SK-N-SH (cell line): Measurements from ENCODE around the gene OXA1L. TPM values are rescaled to one million over a fixed set of nuclear protein-coding genes. Genes with fewer than 3 reads are reported as not detected.

ENCODE experiments used
- CTCF ChIA-PET: fragments of 300-600, 350-600 bp; formaldehyde crosslinking; extraction: SDS; loops from one replicate; lab custom pipeline; 2021; lab: Yijun Ruan, JAX
- POLR2A ChIA-PET: fragments of 350-600 bp; sonication (Branson Sonifier 250); formaldehyde crosslinking; extraction: SDS; loops from one replicate; lab custom pipeline; 2020; ENCODE audit warnings: antibody characterized with exemption, inconsistent platforms; lab: Yijun Ruan, JAX
- DNase-seq: peaks from one replicate; pipeline ENCODE4 v3.0.0; 2012
- H2AFZ ChIP-seq: fragments of 200-600 bp; sonication (generic); 2 replicates; pipeline ENCODE4 v1.8.1; 2016; ENCODE audit warnings: antibody characterized with exemption, mild to moderate bottlenecking, low read depth
- H3F3A ChIP-seq: fragments of 200-600 bp; sonication (generic); replicated peaks from 2 replicates; pipeline ENCODE3; 2016; ENCODE audit warnings: antibody characterized with exemption, mild to moderate bottlenecking; ENCODE audit not compliant: insufficient read depth
- H3K27ac ChIP-seq, 2 experiments: fragments of 200-500 bp in 1 of 2; fragments of 200-600 bp in 1 of 2; sonication (Bioruptor generic) in 1 of 2; sonication (generic), shearing (Covaris generic) in 1 of 2; 2 replicates each; pipeline versions ENCODE4 v1.5.1 to v1.6.1; 2014 to 2016; ENCODE audit warnings: low read depth in 2 of 2, inconsistent platforms in 1 of 2, low read length in 1 of 2, mild to moderate bottlenecking in 1 of 2, mixed read lengths in 1 of 2
- H3K27me3 ChIP-seq: fragments of 200-600 bp; sonication (generic), shearing (Covaris generic); 2 replicates; pipeline ENCODE4 v1.6.1; 2016; ENCODE audit warnings: mixed run types; ENCODE audit not compliant: insufficient read depth
- H3K36me3 ChIP-seq, 2 experiments: fragments of 200-500 bp in 1 of 2; fragments of 200-600 bp in 1 of 2; sonication (Bioruptor generic) in 1 of 2; sonication (generic) in 1 of 2; replicated peaks in 1 of 2; 2 replicates each; pipeline versions ENCODE3 to v1.5.1; 2014 to 2016; ENCODE audit warnings: low read length in 1 of 2, mild to moderate bottlenecking in 1 of 2; ENCODE audit not compliant: insufficient read depth in 2 of 2, control insufficient read depth in 1 of 2
- H3K4me1 ChIP-seq, 2 experiments: fragments of 200-500 bp in 1 of 2; fragments of 200-600 bp in 1 of 2; sonication (Bioruptor generic) in 1 of 2; sonication (generic), shearing (Covaris generic) in 1 of 2; 2 replicates each; pipeline versions ENCODE4 v1.5.1 to v1.6.1; 2014 to 2016; ENCODE audit warnings: low read depth in 1 of 2, low read length in 1 of 2, mixed run types in 1 of 2; ENCODE audit not compliant: insufficient read depth in 2 of 2, control insufficient read depth in 1 of 2
- H3K4me2 ChIP-seq: fragments of 200-600 bp; sonication (generic), shearing (Covaris generic); 2 replicates; pipeline ENCODE4 v1.6.1; 2017; ENCODE audit warnings: mixed run types
- H3K4me3 ChIP-seq, 2 experiments: fragments of 200-500 bp in 1 of 2; fragments of 200-600 bp in 1 of 2; sonication (Bioruptor generic) in 1 of 2; sonication (generic), shearing (Covaris generic) in 1 of 2; 2 replicates each; pipeline versions ENCODE4 v1.5.1 to v1.8.1; 2014 to 2016; ENCODE audit warnings: low read depth in 2 of 2, inconsistent platforms in 1 of 2, low read length in 1 of 2, mild to moderate bottlenecking in 1 of 2, mixed read lengths in 1 of 2, moderate library complexity in 1 of 2
- H3K79me2 ChIP-seq: fragments of 200-600 bp; sonication (generic); 2 replicates; pipeline ENCODE4 v1.8.1; 2017; ENCODE audit warnings: mild to moderate bottlenecking; ENCODE audit not compliant: insufficient read depth
- H3K9ac ChIP-seq: fragments of 200-600 bp; sonication (generic); 2 replicates; pipeline ENCODE4 v1.6.1; 2017; ENCODE audit warnings: mixed run types
- H3K9me2 ChIP-seq: fragments of 200-600 bp; sonication (generic); 2 replicates; pipeline ENCODE4 v1.6.1; 2017; ENCODE audit warnings: mixed run types
- H3K9me3 ChIP-seq: fragments of 200-600 bp; sonication (generic); 2 replicates; pipeline ENCODE4 v1.6.1; 2017; ENCODE audit warnings: mixed run types, mild to moderate bottlenecking, moderate library complexity
- H4K20me1 ChIP-seq: fragments of 200-600 bp; sonication (generic); 2 replicates; pipeline ENCODE4 v1.6.1; 2017; ENCODE audit warnings: mild to moderate bottlenecking, mixed run types; ENCODE audit not compliant: insufficient read depth
- EP300 ChIP-seq, 2 experiments: IDR thresholded peaks; 2 replicates each; pipeline versions ENCODE4 v1.4.0 to v1.6.1; 2012; ENCODE audit warnings: borderline replicate concordance in 1 of 2, low read depth in 1 of 2, low read length in 1 of 2
- EZH2phosphoT487 ChIP-seq: fragments of 200-600 bp; sonication (generic); IDR thresholded peaks from 2 replicates; pipeline ENCODE4 v1.6.1; 2017; ENCODE audit warnings: low read depth, mixed run types, mild to moderate bottlenecking, antibody characterized with exemption, moderate library complexity, borderline replicate concordance
- FOXM1 ChIP-seq: IDR thresholded peaks from 2 replicates; pipeline ENCODE4 v1.4.0; 2012; ENCODE audit warnings: low read depth, mild to moderate bottlenecking
- MEF2A ChIP-seq: IDR thresholded peaks from 2 replicates; pipeline ENCODE4 v1.4.0; 2012; ENCODE audit warnings: low read depth, borderline replicate concordance
- NFIC ChIP-seq: IDR thresholded peaks from 2 replicates; pipeline ENCODE4 v1.4.0; 2012; ENCODE audit warnings: borderline replicate concordance
- RFX5 ChIP-seq: IDR thresholded peaks from 2 replicates; pipeline ENCODE4 v1.6.1; 2012; ENCODE audit warnings: mild to moderate bottlenecking, improper control_type of control experiment, low read length
- RXRA ChIP-seq: IDR thresholded peaks from 2 replicates; pipeline ENCODE4 v1.4.0; 2012; ENCODE audit warnings: low read depth, mild to moderate bottlenecking, borderline replicate concordance
- WGBS: methylation state at CpG from one replicate; pipeline ENCODE4 v1.1.6; 2017; ENCODE audit warnings: low lambda C conversion rate; 5-methylcytosine and 5-hydroxymethylcytosine counted together
- polyA plus RNA-seq, 3 experiments: library from polyadenylated mRNA; depleted of rRNA; stranded (reverse); fragments of >200 nt; gene quantifications; 2 replicates each; pipeline ENCODE4 v1.2.3, GENCODE V29; 2012
- TF ChIP-seq, protein P1 (sequence below): fragments of 150-350 bp; IDR thresholded peaks from 2 replicates; pipeline ENCODE4 v1.6.1; 2016; ENCODE audit warnings: mild to moderate bottlenecking, low read depth, low read length
- TF ChIP-seq, protein P2 (sequence below): IDR thresholded peaks from 2 replicates; pipeline ENCODE4 v1.4.0; 2012; ENCODE audit warnings: low read depth

OXA1L gene
- polyA plus RNA-seq, 1 of the 3 experiments (the other 2 are of a cell fraction), result 119 TPM

DNA sequence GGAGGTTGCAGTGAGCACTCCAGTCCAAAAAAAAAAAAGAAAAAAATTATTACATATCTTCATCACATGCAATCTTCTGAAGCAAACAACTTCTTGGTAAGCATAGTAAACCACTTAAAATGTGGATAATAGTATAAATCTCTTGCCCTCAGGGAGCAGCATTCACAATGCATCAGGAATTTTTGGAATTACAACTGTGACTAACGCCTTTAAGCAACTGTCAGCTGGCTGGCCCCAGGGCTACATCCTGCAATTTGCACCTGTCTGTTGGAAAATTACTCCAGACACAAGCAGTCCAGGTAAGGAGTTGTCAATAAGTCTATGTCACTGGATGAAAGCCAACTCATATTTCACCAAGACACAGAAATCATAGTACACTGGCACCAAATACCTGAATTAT, 54.2 kb downstream of the OXA1L start:
- H3K9ac ChIP-seq, result no peak overlapping the region

DNA sequence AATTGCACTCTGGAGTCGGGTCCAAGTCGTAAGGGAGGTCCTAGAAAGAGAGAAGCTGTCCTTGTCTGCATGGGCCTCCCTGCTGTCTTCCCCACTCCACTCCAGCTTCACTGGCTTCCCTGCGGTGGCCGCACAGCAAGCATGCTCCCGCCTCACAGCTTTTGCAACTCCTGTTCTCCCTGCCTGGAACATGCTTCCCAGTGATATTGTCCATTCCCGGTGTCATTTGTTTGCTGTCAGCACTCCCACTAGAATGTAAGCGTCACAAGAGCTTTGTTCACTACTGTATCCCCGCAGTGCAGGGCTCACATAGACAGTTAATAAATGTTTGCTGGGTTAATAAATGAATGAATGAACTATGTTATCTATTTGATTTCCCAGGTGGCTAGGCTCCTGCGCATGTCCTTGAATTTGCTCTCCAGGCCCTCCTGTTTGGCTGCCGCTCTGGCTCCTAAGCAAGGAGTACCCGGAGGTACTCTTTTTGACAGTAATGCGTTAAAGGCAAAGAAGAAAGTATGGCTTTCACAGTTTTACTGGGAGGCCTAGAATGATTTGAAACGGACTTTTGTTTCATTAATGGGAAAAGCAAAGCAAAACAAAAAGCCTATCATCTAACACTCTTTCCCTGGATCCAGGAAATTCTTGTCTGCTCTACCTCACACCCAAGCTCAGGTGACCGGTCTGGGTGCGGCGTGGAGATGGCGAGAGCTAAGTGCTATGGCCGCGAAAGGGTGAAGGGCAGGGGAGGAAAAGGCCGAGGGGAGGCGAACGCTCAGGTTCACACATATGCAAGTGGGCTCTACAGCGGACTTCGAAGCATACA, 54.9 kb downstream of the OXA1L start:
- no peaks in the 10 kb centered on the region for H4K20me1 ChIP-seq
- H3K79me2 ChIP-seq, result no peaks in the 10 kb centered on the region
- peaks cover 8 to 13% of the 10 kb centered on the region in 2 experiments; a peak in 2 of 4 replicates for H3K4me1 ChIP-seq
- ChIA-PET POLR2A (interaction anchor here (0.5 kb wide), 1 partner anchor 239 kb away, joined by 4 read pairs; no protein-coding TSS in a partner anchor), CTCF (interaction anchor here (1.0 to 19.1 kb wide), 12 partner anchors 33 to 432 kb away, joined by 3 to 472 read pairs (median 6); partner anchors contain the start of genes LRP10, PRMT5 and RBM23)
- H3K9ac ChIP-seq, result no peak overlapping the region
- no peak for TF ChIP-seq EZH2phosphoT487
- no peaks in the 10 kb centered on the region for H3F3A ChIP-seq
- H3K4me2 ChIP-seq, result no peak overlapping the region
- no peak overlapping the region for H2AFZ ChIP-seq
- no peaks in the 10 kb centered on the region for H3K27me3 ChIP-seq
- H3K36me3 ChIP-seq, result no peaks in the 10 kb centered on the region
- DNase-seq, result no peak
- no peak overlapping the region for H3K27ac ChIP-seq
- 83% methylated on average over 20 of the region's 24 CpGs for WGBS
- no peaks in the 10 kb centered on the region for H3K9me3 ChIP-seq
- no peak overlapping the region for H3K4me3 ChIP-seq
- no peaks in the 10 kb centered on the region for H3K9me2 ChIP-seq

More for the DNA sequence above, 54.2 kb downstream of the OXA1L start:
- H3F3A ChIP-seq, result no peaks in the 10 kb centered on the region
- no peak for DNase-seq
- WGBS, result 62% methylated on average over 1 of the region's 1 CpG
- ChIA-PET POLR2A (no interaction called here), CTCF (interaction anchor here (1.1 to 19.1 kb wide), 4 partner anchors 34 to 250 kb away, joined by 3 to 472 read pairs (median 10); no protein-coding TSS in a partner anchor)
- H3K79me2 ChIP-seq, result no peaks in the 10 kb centered on the region
- H3K4me3 ChIP-seq, result no peak overlapping the region
- H3K4me1 ChIP-seq, result peaks cover 8 to 13% of the 10 kb centered on the region in 2 experiments; a peak in 2 of 4 replicates
- no peak overlapping the region for H2AFZ ChIP-seq
- H3K36me3 ChIP-seq, result no peaks in the 10 kb centered on the region
- no peak overlapping the region for H3K4me2 ChIP-seq
- H3K27ac ChIP-seq, result no peak overlapping the region
- H3K9me3 ChIP-seq, result no peaks in the 10 kb centered on the region
- no peaks in the 10 kb centered on the region for H4K20me1 ChIP-seq
- TF ChIP-seq RFX5, result no peak
- TF ChIP-seq EZH2phosphoT487, result no peak
- TF ChIP-seq FOXM1, result no peak
- TF ChIP-seq, protein P1, sequence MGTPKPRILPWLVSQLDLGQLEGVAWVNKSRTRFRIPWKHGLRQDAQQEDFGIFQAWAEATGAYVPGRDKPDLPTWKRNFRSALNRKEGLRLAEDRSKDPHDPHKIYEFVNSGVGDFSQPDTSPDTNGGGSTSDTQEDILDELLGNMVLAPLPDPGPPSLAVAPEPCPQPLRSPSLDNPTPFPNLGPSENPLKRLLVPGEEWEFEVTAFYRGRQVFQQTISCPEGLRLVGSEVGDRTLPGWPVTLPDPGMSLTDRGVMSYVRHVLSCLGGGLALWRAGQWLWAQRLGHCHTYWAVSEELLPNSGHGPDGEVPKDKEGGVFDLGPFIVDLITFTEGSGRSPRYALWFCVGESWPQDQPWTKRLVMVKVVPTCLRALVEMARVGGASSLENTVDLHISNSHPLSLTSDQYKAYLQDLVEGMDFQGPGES, result no peak
- no peak for TF ChIP-seq RXRA
- no peak for TF ChIP-seq MEF2A
- no peak for TF ChIP-seq EP300 (IDR thresholded peaks at IDR 0.05; ENCODE audit: borderline replicate concordance in 1 of 2, low read depth in 1 of 2, low read length in 1 of 2)
- no peak for TF ChIP-seq NFIC
- TF ChIP-seq, protein P2, sequence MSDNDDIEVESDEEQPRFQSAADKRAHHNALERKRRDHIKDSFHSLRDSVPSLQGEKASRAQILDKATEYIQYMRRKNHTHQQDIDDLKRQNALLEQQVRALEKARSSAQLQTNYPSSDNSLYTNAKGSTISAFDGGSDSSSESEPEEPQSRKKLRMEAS, result no peak
- H3K9me2 ChIP-seq, result no peaks in the 10 kb centered on the region
- H3K27me3 ChIP-seq, result no peaks in the 10 kb centered on the region
